Fibroblast of pulmonary artery (primary cell): ENCODE results near the gene HES2.
A peak's percentile ranks its signal among the peaks of the same experiment; 100 is the strongest.
"Not testable (repeated sequence)": the region's sequence is repeated elsewhere in the genome, so short reads cannot be mapped to it uniquely, and the experiment has no call there.

ENCODE experiments used
- DNase-seq: peaks from one replicate; pipeline ENCODE4 v3.0.0-alpha.2; 2010; ENCODE audit warnings: low read depth
- H3K4me3 ChIP-seq: replicated peaks from 2 replicates; pipeline ENCODE4 v1.5.1; 2011; ENCODE audit warnings: low read depth, mild to moderate bottlenecking, control low read depth, low read length, moderate library complexity
- TF ChIP-seq, protein P1 (sequence below): IDR thresholded peaks from 2 replicates; pipeline ENCODE4 v1.5.1; 2011; ENCODE audit warnings: mild to moderate bottlenecking, control low read depth, low read length, inconsistent platforms; ENCODE audit errors: missing control alignments

The HES2 gene

GRCh38 chr1:6438047-6438525, 18.4 kb upstream of the HES2 start:
- peak; percentile 57 for DNase-seq
- TF ChIP-seq, protein P1, sequence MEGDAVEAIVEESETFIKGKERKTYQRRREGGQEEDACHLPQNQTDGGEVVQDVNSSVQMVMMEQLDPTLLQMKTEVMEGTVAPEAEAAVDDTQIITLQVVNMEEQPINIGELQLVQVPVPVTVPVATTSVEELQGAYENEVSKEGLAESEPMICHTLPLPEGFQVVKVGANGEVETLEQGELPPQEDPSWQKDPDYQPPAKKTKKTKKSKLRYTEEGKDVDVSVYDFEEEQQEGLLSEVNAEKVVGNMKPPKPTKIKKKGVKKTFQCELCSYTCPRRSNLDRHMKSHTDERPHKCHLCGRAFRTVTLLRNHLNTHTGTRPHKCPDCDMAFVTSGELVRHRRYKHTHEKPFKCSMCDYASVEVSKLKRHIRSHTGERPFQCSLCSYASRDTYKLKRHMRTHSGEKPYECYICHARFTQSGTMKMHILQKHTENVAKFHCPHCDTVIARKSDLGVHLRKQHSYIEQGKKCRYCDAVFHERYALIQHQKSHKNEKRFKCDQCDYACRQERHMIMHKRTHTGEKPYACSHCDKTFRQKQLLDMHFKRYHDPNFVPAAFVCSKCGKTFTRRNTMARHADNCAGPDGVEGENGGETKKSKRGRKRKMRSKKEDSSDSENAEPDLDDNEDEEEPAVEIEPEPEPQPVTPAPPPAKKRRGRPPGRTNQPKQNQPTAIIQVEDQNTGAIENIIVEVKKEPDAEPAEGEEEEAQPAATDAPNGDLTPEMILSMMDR: peak; percentile 90

GRCh38 chr1:6437012-6437700, 17.4 kb upstream of the HES2 start:
- not testable (repeated sequence) for DNase-seq, H3K4me3 ChIP-seq

More at GRCh38 chr1:6438047-6438525, 18.4 kb upstream of the HES2 start:
- no peak overlapping the region for H3K4me3 ChIP-seq

- DNase-seq, H3K4me3 ChIP-seq: not testable (repeated sequence)
These were observed 16.6 kb upstream of the HES2 start for GRCh38 chr1:6436277-6436676.

GRCh38 chr1:6435547-6435946, 15.8 kb upstream of the HES2 start:
- TF ChIP-seq, protein P1: no peak
- no peak overlapping the region for H3K4me3 ChIP-seq
- no peak for DNase-seq

- DNase-seq: no peak
- TF ChIP-seq, protein P1: no peak
- H3K4me3 ChIP-seq: no peak overlapping the region
These were observed 15.4 kb upstream of the HES2 start for GRCh38 chr1:6435129-6435528.

GRCh38 chr1:6434186-6434585, 14.5 kb upstream of the HES2 start:
- TF ChIP-seq, protein P1: no peak
- no peak for DNase-seq
- no peak overlapping the region for H3K4me3 ChIP-seq

GRCh38 chr1:6431645-6432579, 12.2 kb upstream of the HES2 start:
- not testable (repeated sequence) for H3K4me3 ChIP-seq, DNase-seq

- not testable (repeated sequence) for DNase-seq, H3K4me3 ChIP-seq
These were observed 10.1 kb upstream of the HES2 start for GRCh38 chr1:6429660-6430411.

DNA sequence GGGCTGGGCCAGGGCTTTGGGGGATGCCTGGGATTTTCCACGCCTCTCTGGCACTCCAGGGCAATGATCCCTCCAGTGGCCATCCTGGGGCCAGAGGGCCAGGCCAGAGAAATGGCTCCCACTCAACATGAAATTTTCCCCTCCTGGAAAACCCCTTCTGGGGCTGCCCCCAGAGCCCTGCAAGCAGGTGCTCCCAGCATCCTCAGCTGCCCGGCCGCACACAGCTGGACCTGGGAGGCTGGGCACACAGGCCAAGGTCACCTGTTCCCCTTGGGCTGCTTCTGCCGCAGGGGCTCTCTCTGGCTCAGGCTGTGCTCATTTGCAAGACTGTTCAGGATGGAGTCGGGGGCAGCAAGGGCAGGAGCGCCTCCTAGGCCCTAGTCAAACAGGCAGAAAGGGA, 8.7 kb upstream of the HES2 start:
- H3K4me3 ChIP-seq, DNase-seq: not testable (repeated sequence)
